ENCODE data around the gene XG.
"Not testable (repeated sequence)": the region's sequence is repeated elsewhere in the genome, so short reads cannot be mapped to it uniquely, and the experiment has no call there.

Gene XG

DNA sequence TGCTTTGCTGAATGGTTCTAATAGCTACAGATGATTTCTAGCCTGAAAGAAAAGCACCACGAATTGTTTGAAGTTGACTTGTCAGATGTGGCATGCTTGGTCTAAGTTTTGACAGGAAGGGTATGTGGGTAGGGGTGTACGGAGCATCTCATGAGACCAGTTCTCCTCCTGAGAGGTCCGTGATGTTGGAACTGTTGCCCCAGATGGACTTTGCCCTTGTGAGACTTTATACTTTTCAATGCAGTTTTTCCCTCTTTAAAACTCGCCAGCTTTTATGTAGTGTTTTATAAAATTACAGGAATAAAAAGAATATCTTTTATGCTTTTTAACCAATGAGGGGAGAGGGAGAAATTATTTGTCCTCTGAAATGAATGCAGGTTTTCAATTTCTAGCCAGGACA, 16.6 kb upstream of the XG start:
- no peak for DNase-seq

DNA sequence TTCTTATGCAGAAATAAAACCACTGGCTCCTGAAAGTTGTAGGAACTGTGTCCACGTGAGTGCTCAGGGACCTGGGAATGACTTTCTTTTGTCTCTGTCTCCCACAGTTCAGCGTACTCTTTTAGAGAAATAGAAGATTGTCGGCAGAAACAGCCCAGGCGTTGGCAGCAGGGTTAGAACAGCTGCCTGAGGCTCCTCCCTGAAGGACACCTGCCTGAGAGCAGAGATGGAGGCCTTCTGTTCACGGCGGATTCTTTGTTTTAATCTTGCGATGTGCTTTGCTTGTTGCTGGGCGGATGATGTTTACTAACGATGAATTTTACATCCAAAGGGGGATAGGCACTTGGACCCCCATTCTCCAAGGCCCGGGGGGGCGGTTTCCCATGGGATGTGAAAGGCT, 11.2 kb upstream of the XG start:
- DNase-seq = no peak

GRCh38 chrX:2741386-2741785, 10.5 kb upstream of the XG start:
- no peak for DNase-seq

DNA sequence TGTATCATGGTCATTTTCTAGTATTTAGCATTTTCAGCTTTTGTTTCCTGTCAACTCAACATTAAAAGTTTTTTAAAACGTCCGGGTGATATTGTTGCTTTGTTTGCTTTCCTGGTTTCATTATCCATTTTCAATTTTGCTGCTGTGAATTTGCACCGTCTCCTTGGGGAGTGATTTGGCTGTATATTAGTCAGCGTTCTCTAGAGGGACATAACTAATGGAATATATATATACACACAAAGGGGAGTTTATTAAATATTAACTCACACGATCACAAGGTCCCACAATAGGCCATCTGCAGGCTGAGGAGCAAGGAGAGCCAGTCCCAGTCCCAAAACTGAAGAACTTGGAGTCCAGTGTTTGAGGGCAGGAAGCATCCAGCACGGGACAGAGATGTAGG, 5.6 kb upstream of the XG start:
- not testable (repeated sequence) for DNase-seq

GRCh38 chrX:2748171-2748814, 3.5 kb upstream of the XG start:
- DNase-seq = no peak

DNA sequence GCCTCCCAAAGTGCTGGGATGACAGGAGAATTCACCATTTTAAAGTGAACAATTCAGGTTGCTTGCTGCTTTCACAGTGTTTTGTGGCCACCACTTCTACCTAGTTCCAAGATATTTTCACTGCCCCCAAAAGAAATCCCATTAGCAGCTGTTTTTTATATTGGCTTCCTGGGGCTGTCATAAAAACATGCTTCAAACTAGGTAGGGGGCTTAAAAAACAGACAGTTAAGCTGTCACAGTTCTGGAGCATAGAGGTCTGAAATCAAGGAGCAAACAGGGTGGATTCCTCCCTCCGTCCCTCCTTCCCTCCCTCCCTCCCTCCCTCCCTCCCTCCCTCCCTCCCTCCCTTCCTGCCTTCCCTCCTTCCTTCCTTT, 3.0 kb upstream of the XG start:
- DNase-seq = no peak

DNA sequence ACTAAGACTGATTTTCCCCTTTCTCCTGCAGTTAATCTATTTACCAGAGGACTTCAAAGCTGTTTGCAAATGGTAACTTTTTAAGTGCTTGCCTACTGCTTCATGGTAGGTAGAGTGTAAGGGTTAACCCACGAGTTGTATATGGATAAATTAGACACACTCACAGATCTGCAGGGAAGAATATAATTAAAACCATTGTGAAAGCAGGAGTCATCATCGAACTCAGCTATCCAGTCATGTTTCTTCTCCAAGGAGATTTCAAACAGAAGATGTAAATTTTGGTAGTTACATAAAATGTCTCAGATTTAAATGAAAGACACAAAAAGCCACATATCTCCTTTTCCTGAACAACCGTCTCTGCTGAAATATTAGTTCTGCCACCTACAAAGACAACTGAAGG, 549 bp upstream of the XG start:
- no peak for DNase-seq

GRCh38 chrX:2752441-2752840, 601 bp downstream of the XG start:
- not testable (repeated sequence) for DNase-seq

DNA sequence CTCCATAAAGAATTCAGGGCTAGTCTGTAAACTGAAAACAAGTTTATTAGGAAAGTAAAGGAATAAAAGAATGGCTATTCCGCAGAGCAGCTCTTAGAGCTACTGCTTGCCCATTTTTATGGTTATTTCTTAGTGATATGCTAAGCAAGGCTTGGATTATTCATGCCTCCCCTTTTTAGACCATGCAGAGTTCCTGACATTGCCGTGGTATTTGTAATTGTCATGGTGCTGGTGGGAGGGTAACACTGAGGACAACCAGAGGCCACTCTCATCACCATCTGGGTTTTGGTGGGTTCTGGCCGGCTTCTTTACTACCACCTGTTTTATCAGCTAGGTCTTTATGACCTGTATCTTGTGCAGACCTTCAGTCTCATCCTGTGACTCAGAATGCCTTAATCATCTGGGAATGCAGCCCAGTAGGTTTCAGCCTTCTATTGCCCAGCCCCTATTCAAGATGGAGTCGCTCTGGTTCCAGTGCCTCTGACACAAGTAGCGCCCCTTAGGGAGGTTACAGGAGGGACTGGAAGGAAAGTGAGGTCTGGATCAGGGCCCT, 3.4 kb downstream of the XG start:
- DNase-seq = not testable (repeated sequence)

- no peak for DNase-seq
Measured at GRCh38 chrX:2756548-2756947, 4.7 kb downstream of the XG start.

- no peak for DNase-seq
Measured at GRCh38 chrX:2761246-2761645, 9.4 kb downstream of the XG start.

GRCh38 chrX:2762671-2763070, 10.8 kb downstream of the XG start:
- DNase-seq = not testable (repeated sequence)

DNA sequence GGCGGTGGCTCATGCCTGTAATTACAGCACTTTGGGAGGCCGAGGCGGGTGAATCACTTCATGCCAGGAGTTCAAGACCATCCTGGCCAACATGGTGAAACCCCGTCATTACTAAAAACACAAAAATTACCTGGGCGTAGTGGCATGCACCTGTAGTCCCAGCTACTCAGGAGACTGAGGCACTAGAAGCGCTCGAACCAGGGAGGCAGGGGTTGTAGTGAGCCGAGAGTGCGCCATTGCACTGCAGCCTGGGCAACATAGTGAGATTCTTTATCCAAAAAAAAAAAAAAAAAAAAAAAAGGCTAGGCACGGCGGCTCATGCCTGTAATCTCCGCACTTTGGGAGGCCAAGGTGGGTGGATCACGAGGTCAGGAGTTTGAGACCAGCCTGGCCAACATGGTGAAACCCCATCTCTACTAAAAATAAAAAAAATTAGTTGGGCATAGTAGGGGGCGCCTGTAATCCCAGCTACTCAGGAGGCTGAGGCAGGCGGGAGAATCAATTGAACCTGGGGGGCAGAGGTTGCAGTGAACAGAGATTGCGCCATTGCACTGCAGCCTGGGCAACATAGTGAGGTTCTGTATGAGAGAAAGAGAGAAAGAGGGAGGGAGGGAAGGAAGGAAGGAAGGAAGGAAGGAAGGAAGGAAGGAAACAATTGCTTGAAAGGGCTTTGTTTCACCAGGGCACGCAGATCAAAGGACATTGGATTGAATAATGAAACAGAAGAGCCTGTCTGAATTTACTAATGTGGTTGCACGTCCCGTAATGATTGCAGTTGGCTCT, 13.1 kb downstream of the XG start:
- DNase-seq = not testable (repeated sequence)

DNA sequence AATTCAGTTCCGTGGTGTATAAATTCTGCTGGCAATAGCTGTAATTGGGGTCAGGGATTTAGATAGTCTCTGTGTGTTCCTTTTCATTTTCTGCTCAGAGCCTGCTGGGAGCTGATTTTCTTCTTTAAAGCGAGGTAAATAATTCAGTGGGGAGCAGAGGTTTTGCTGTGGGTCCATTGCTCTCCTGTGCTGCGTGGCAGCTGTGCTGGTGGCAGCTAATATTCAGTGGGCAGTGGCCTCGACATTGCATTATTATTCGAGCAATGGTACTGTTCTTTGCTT, 13.7 kb downstream of the XG start:
- no peak for DNase-seq

DNA sequence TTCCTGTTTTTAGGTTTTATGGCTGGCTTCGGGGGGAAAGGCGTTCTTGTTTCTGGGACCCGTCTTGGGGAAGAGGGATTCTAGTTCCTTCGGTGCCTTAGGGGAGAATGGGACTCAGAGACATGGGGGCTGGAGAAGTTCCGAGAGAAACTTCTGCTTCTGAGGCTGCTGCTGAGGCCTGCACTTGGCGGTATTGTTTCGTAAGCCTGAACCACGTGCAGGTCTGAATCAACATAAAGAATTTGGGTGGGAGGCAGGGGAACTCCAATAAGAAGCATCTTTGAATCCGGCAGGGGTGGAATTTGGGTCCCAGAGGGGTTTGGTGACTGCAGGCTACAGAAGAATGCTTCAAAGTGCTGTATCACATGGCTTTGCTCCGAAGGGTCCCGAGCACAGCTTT, 15.1 kb downstream of the XG start:
- DNase-seq = no peak

DNA sequence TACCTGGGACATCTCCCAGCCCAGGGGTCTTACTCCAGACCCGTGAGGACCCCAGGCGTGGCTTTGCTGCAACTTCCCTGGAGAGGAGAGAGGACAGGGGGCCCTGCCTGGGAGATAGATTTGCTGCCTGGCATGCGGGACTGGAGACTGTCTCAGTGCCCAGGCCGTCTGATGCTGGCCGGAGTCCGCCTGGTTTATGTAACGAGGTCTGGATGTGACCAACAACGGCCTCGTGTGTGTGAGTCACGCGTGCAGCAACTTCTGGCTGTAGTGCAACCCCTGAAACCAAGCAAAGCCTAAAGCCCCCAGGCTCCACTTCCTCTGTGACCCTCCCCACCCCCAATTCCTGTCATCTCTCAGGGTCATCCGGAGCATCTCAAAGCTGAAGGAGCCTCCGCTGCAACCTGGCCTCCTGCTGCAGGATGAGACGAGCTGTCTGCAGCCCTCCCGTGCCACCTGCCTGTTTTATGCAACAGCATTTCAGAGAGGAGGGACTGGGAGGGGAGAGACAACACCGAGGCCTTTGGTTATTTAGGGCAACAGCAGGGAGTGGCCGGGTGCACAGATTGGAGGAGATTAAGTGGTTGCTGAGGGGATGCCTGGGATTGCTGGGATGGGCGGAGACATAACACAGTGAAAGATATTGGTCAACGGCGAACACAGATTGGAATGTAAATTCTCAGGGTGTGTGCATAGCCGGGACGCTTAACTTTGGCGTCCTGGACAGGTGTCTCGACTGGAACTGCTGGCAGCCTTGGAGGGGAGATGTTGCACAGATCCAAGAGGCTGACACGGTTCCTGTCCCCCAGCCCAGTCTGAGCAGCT, 16.0 kb downstream of the XG start:
- DNase-seq = no peak

- DNase-seq = no peak
Measured at GRCh38 chrX:2769615-2770014, 17.8 kb downstream of the XG start.

DNA sequence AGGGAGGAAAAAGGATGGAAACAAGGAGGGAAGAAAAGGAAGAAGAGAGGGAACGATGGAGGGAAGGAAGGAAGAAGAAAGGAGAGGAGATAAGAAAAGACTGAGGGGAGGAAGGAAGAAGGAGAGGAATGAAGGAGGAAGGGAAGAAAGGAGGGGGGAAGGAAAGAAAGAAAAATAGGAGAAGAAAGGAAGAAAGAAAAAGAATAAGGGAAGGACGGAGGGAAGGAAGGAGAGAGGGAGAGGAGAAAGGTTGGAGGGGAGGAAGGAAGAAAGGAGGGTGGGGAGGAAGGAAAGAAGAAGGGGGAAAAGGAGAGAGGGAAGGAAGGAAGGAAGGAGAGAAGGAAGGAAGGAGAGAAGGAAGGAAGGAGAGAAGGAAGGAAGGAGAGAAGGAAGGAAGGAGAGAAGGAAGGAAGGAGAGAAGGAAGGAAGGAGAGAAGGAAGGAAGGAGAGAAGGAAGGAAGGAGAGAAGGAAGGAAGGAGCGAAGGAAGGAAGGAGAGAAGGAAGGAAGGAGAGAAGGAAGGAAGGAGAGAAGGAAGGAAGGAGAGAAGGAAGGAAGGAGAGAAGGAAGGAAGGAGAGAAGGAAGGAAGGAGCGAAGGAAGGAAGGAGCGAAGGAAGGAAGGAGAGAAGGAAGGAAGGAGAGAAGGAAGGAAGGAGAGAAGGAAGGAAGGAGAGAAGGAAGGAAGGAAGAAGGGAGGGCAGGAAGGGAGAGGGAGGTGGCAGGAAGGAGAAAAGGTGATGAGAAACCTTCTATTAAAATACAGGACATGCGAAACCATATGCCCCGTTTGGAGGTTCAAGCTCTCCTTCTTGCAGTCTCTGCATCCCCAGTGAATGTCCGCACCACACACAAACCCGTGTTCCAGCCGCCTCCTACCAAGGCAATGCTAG, 21.6 kb downstream of the XG start:
- DNase-seq = not testable (repeated sequence)

DNA sequence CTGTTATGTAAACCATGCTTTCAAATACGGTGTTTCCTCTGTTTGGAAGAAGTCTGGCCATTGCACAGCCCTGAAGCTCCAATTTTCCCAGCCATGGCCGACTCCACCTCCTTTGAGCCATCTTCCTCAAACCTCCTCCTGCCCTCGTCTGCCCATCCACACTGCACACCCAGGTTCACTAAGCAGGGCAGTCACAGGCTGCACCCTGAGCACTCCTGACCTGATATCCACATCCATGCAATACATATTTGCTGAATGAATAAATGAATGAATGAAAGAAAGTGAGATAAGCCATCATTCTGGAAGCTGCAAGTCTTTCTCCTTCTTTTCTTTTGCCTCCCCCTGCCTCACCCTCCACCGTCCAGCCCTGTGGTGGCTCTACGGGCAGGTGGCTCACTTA, 22.2 kb downstream of the XG start:
- no peak for DNase-seq

DNA sequence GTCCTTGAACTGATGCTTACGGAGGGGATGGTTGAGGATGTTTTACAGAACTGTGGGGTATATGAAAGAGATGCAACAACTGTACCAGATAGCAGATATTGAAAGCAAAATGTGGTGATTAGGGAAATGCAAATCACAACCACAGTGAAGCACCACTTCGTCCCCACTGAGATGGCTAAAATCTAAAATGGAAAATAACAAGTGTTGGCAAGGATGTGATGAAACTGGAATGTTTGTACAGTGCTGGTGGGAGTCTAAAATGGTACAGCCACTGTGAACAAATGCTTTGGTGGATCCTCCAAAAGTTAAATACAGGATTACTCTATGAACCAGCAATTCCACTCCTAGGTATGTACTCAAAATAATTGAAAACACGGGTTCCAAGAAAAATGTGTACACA, 22.9 kb downstream of the XG start:
- DNase-seq = no peak

- not testable (repeated sequence) for DNase-seq
Measured at GRCh38 chrX:2780472-2781225, 28.8 kb downstream of the XG start.

DNA sequence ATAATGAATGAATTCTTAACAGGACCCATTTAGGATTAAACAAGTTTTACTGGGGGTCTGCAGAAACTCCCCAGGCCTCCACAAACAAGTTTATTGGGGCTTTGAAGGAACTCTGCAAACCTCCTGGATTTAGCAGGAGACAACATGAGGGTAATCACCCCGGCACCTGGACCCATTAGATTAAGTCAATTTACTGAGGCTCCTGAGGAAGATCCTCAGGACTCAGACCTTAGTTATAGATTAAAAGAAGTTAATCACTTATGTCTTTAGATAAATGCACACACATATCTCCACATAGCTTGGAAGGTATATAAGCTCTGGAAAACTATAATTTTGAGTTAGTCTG, 29.4 kb downstream of the XG start:
- DNase-seq = no peak
